Measurements from ENCODE around the gene HNF1B.

- TF ChIP-seq CTCF (IDR thresholded peaks at IDR 0.05) (no peak), POLR2AphosphoS5 (IDR thresholded peaks at IDR 0.05) (no peak), POLR2A (IDR thresholded peaks at IDR 0.05) (no peak)
These were observed 61.3 kb downstream of the HNF1B start for GRCh38 chr17:37683454-37683984.

Measured in breast epithelium (tissue), 3 donors.